HG03469 (cell line): Measurements from ENCODE around the gene LYPD3.

Experiments used
- ATAC-seq: cut with Tn5 transposase; IDR thresholded peaks from one replicate; pipeline ENCODE4 v1.9.1; 2021; ENCODE audit warnings: mild to moderate bottlenecking, moderate library complexity, moderate number of reproducible peaks; ENCODE audit not compliant: unreplicated experiment

LYPD3 gene

GRCh38 chr19:43486412-43486811, 21.0 kb upstream of the LYPD3 start:
- no peak for ATAC-seq

DNA sequence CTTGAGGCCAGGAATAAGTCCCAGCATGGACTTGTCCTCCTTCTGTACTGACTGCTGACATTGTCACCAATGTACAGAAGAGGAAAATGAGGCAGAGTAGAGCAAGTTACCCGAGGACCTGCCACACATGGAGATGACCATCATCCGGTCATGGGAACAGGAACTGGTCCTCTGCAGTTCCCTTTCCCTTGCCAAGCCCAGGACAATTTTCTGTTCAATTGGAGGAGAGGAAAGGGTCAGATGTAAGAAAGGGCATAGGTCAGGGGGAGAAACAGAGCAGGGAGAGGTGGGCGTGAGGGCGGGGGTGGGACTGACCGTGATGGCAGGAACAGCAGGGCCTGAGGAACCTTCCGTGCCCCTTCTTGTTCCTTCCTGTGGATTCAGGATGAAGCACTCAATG, 20.5 kb upstream of the LYPD3 start:
- ATAC-seq, result no peak

GRCh38 chr19:43483281-43483680, 17.9 kb upstream of the LYPD3 start:
- no peak for ATAC-seq

GRCh38 chr19:43482193-43482592, 16.8 kb upstream of the LYPD3 start:
- no peak for ATAC-seq

GRCh38 chr19:43481701-43482100, 16.3 kb upstream of the LYPD3 start:
- ATAC-seq, result no peak

GRCh38 chr19:43480574-43480973, 15.2 kb upstream of the LYPD3 start:
- ATAC-seq, result no peak

- ATAC-seq, result no peak
Measured at GRCh38 chr19:43479961-43480561, 14.7 kb upstream of the LYPD3 start.

GRCh38 chr19:43479226-43479625, 13.8 kb upstream of the LYPD3 start:
- no peak for ATAC-seq

- no peak for ATAC-seq
Measured at GRCh38 chr19:43478323-43478722, 12.9 kb upstream of the LYPD3 start.

- ATAC-seq, result no peak
Measured at GRCh38 chr19:43476606-43477005, 11.2 kb upstream of the LYPD3 start.

DNA sequence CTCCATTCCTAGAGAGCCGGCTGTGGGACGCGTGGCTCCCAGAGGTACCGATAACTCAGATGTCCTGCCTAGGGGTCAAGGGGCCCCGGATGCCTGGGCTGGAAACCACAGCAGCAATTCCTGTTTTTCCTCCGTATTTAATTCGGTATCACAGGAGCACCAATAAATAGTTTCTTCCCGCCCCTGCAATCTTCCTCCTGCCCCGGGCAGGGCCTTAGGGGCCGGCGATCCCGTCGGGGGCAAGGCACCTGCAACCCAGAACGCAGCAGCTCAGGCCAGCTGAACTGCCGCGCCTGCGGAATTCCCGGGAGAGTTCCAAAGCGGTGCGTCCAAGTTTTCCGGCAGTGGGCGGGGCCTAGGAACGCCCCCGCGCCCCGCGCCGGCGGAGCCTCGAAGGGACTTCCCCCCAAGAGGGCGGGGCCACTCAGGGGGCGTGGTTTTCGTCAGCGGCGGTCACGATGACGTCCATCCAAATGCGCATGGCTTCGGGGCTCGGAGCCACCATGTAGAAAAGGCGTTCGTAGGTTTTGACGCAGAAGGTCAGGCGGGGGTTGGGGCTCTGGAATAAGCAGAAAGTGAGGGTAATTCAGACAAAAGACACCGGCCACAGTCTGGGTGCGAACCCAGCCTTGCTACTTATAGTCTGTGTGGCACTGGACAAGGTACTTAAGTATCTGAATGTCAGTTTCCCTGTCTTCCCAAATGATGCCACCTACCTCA, 9.7 kb upstream of the LYPD3 start:
- ATAC-seq, result peak; percentile 42

DNA sequence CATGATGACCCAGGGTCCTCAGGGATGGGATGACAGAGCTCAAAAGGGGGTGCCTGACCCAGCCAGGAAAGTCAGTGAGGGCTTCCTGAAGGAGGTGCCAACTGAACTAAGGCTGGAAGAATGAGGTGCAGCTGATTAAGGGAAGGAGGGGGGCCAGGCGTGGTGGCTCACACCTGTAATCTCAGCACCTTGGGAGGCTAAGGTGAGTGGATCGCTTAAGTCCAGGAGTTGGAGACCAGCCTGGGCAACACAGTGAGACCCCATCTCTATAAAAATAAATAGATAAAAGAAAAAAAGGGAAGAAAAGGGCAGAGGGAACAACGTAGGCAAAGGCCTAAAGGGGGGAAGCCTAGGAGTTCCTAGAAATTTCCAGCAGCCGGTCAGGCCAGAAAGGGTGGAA, 9.1 kb upstream of the LYPD3 start:
- no peak for ATAC-seq

GRCh38 chr19:43471091-43471490, 5.7 kb upstream of the LYPD3 start:
- ATAC-seq, result no peak

DNA sequence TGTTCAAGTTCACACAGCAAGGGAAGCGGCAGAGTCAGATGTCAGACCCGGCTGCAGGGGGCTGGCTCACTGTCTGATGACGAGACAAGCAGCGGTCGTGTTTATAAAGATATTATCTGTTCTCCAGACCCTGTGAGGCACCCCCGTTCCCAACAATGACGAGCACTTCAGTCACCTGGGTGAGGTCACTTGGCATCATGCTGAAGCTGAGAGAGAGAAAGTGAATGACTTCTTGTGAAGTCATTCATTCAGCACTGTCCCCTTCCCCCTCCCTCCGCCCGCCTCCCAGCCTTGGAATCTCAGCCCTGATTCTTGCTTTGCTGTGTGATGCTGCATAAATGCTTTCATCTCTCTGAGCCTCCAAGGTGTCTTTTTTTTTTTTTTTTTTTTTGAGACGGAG, 4.9 kb upstream of the LYPD3 start:
- no peak for ATAC-seq

DNA sequence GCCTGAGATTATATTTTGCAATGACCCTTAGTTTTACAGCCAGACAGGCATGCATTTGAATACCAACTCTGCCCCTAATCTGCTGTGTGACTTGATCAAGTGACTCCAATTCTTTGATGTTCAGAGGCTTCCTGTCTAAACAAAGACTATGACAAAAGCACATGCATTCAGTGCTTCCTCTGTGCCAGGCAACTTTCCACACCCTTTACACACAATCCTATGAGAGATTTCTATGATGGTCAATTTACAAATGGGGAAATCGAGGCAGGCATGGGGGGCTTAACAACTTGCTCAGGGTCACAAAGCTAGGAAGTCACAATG, 3.7 kb upstream of the LYPD3 start:
- ATAC-seq, result no peak

DNA sequence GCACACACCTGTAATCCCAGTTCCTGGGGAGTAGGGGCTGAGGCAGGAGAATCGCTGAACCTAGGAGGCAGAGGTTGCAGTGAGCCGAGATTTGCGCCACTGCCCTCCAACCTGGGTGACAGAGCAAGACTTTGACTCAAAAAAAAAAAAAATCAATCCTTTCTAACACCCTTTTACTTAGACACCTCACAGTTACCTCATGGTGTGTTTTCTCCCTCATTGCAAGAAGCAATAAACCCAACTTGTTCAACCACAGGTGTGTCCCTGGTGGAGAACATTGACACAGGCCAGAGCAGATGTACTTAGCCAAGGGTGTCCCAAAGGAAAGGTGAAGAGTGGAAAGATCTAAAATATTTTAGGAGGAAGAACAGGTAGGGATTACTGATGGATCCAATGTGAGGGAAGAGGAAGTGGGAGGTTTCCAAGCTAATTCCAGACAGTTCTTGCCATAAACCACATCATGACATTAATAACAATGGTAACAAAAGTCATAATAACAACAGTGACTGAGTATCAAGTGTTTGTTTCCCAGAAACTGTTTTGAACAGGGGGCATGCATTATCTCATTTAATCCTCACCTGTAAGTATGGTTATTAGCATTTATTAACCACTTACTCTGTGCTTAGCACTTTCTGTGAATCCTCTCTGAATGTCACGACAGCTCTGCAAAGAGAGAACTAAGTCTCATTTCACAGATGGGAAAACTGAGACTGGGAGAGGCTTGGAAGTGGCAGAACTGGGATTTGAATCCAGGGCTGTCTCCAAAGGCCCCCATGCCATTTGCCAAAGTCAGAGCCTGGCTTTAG, 3.1 kb upstream of the LYPD3 start:
- no peak for ATAC-seq

- ATAC-seq, result no peak
Measured at GRCh38 chr19:43467730-43468129, 2.3 kb upstream of the LYPD3 start.

DNA sequence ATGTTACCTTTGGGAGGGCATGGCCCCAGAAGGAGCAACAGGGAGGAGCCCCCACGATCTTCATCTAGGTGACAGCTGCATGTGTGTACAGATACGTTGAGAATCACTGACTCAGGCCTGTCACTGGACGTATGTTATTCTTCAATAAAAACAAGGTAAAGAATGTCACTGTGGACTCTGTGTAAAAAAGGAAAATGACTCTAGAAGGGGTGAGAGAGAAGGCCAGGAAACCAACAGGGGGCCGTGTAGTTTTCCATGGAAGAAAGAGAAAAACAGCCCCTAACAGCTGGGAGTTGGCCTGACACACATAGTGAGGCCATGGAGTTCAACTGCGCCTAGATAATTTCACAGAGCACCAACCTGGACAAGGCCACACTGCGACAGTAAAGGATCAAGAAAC, 1.9 kb upstream of the LYPD3 start:
- ATAC-seq, result no peak

- ATAC-seq, result no peak
Measured at GRCh38 chr19:43466793-43467192, 1.4 kb upstream of the LYPD3 start.

GRCh38 chr19:43464134-43464775, 1.2 kb downstream of the LYPD3 start:
- peak; percentile 15 for ATAC-seq

- ATAC-seq, result peak; percentile 48
Measured at GRCh38 chr19:43463381-43464133, 1.9 kb downstream of the LYPD3 start.
